Naive thymus-derived CD4-positive, alpha-beta T cell (primary cell): ENCODE measurements around the gene DPM3. TPM values are rescaled to one million over a fixed set of nuclear protein-coding genes. Genes with fewer than 3 reads are reported as not detected.
A peak's percentile ranks its signal among the peaks of the same experiment; 100 is the strongest.
"Not testable (repeated sequence)": the region's sequence is repeated elsewhere in the genome, so short reads cannot be mapped to it uniquely, and the experiment has no call there.

Experiments used
- ATAC-seq: fragments of 150-1000 bp; cut with Tn5 transposase; 2 replicates; pipeline ENCODE4 v1.10.0; 2021; ENCODE audit warnings: mild to moderate bottlenecking, moderate library complexity
- CTCF ChIA-PET: fragments of 350-600 bp; sonication (Branson Sonifier 250); formaldehyde crosslinking; loops from one replicate; lab custom pipeline; 2021; ENCODE audit warnings: antibody characterized with exemption; lab: Charles Lee
- POLR2A ChIA-PET: fragments of 350-600 bp; sonication (Branson Sonifier 250); formaldehyde crosslinking; loops from one replicate; lab custom pipeline; 2021; ENCODE audit warnings: antibody characterized with exemption, inconsistent platforms; lab: Charles Lee
- DNase-seq, 9 donors: peaks; one replicate each; pipeline versions ENCODE4 v3.0.0 to v3.0.0-alpha.2; 2020 to 2022; ENCODE audit warnings: mixed read lengths in 1 of 9
- H3K27ac ChIP-seq: one replicate; pipeline ENCODE4 v1.7.0; 2013; ENCODE audit warnings: mild to moderate bottlenecking, low read depth, low read length, moderate library complexity
- H3K27me3 ChIP-seq, 2 donors: one replicate each; pipeline ENCODE4 v1.7.0; 2013; ENCODE audit warnings: low read length in 2 of 2, mild to moderate bottlenecking in 2 of 2, moderate library complexity in 2 of 2; ENCODE audit not compliant: control insufficient read depth in 2 of 2, insufficient read depth in 2 of 2
- H3K36me3 ChIP-seq, 3 experiments: 1 replicate in 2 of 3; 2 replicates in 1 of 3; pipeline ENCODE4 v1.7.0; 2013; ENCODE audit warnings: low read length in 3 of 3, mild to moderate bottlenecking in 3 of 3, moderate library complexity in 1 of 3; ENCODE audit not compliant: insufficient read depth in 3 of 3, control insufficient read depth in 2 of 3
- H3K4me1 ChIP-seq, 2 donors: one replicate each; pipeline ENCODE4 v1.7.0; 2013; ENCODE audit warnings: low read length in 2 of 2, mild to moderate bottlenecking in 2 of 2, moderate library complexity in 1 of 2; ENCODE audit not compliant: control insufficient read depth in 2 of 2, insufficient read depth in 2 of 2
- H3K4me3 ChIP-seq: 2 replicates; pipeline ENCODE4 v1.7.0; 2013; ENCODE audit warnings: mild to moderate bottlenecking, low read length
- H3K9me3 ChIP-seq, 3 experiments: 1 replicate in 2 of 3; 2 replicates in 1 of 3; pipeline ENCODE4 v1.7.0; 2013; ENCODE audit warnings: low read length in 3 of 3; ENCODE audit not compliant: control insufficient read depth in 2 of 3
- H3K27ac Mint-ChIP-seq, 9 donors: one replicate each; pipeline ENCODE4 v1.8.0; 2020 to 2022; ENCODE audit warnings: mixed read lengths in 9 of 9, mild to moderate bottlenecking in 8 of 9, moderate library complexity in 5 of 9, inconsistent platforms in 2 of 9
- H3K27me3 Mint-ChIP-seq, 5 donors: one replicate each; pipeline ENCODE4 v1.8.0; 2021 to 2022; ENCODE audit warnings: mixed read lengths in 5 of 5, mild to moderate bottlenecking in 1 of 5
- H3K36me3 Mint-ChIP-seq, 5 donors: one replicate each; pipeline ENCODE4 v1.8.0; 2020 to 2022; ENCODE audit warnings: mixed read lengths in 5 of 5, mild to moderate bottlenecking in 3 of 5, inconsistent platforms in 1 of 5
- H3K4me1 Mint-ChIP-seq, 7 donors: one replicate each; pipeline ENCODE4 v1.8.0; 2020 to 2022; ENCODE audit warnings: mixed read lengths in 7 of 7, mild to moderate bottlenecking in 3 of 7, inconsistent platforms in 1 of 7
- H3K4me3 Mint-ChIP-seq, 10 donors: one replicate each; pipeline ENCODE4 v1.8.0; 2020 to 2022; ENCODE audit warnings: mild to moderate bottlenecking in 10 of 10, mixed read lengths in 10 of 10, moderate library complexity in 6 of 10, inconsistent platforms in 2 of 10
- H3K9me3 Mint-ChIP-seq, 11 donors: one replicate each; pipeline ENCODE4 v1.8.0; 2020 to 2022; ENCODE audit warnings: mixed read lengths in 11 of 11, mild to moderate bottlenecking in 4 of 11, inconsistent platforms in 1 of 11, moderate library complexity in 1 of 11
- intact Hi-C, 2 donors: fragments of 100-400 bp; cut with micrococcal nuclease; formaldehyde crosslinking; loops; one replicate each; pipeline ENCODE4 v1.15.1; 2023
- polyA plus RNA-seq, 2 donors: library from polyadenylated mRNA; unstranded; fragments of 300-500 nt; fragmentation: Illumina TruSeq; gene quantifications; one replicate each; pipeline ENCODE4 v1.2.3, GENCODE V29; 2021
- total RNA-seq, 6 experiments: library from RNA in 5 of 6; stranded (reverse) in 5 of 6; gene quantifications; 1 replicate in 5 of 6; 2 replicates in 1 of 6; pipeline ENCODE4 v1.2.3 and lab custom pipeline; 2021 to 2026

The DPM3 gene
- total and polyA plus RNA-seq, 7 experiments from 2014 or later, result 29.1 to 128 (median 46.6) TPM

DNA sequence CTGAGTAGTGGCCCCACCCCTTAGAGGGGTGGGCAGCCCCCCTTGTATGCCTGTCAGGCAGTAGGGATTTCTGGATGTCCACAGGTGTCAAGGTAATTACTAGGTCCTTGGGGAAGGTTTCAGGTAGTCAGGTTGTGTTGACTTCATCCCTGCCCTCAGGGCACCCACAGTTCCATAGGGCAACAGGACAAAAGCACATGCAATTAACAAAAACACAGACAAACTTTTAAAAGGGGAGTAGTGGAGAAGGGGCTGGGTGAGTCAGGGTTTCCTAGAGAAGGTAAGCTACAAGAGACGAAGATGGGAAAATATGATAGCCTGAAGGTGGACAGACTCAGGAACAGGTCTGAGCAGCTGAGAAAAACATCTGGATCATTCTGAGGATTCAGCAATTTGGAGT lies 18.7 kb upstream of the DPM3 start:
- Histone ChIP-seq H3K9me3 (no peaks in the 10 kb centered on the region), H3K27me3 (no peaks in the 10 kb centered on the region), H3K27ac (no peak overlapping the region), H3K4me1 (no peaks in the 10 kb centered on the region), H3K4me3 (no peak overlapping the region), H3K36me3 (no peaks in the 10 kb centered on the region)
- CTCF ChIA-PET, result interaction anchor here (0.8 to 1.3 kb wide), 2 partner anchors 67 to 362 kb away, joined by 3 to 5 read pairs; no protein-coding TSS in a partner anchor
- H3K27ac Mint-ChIP-seq, result no peak overlapping the region
- POLR2A ChIA-PET, result no interaction called here
- no peaks in the 10 kb centered on the region for H3K36me3 Mint-ChIP-seq
- intact Hi-C loops, result no loop called here
- no peak for ATAC-seq
- H3K4me1 Mint-ChIP-seq, result no peaks in the 10 kb centered on the region
- H3K9me3 Mint-ChIP-seq, result no peaks in the 10 kb centered on the region
- peaks cover 0 to 17% (median 0%) of the 10 kb centered on the region in 5 donors for H3K27me3 Mint-ChIP-seq
- no peak overlapping the region for H3K4me3 Mint-ChIP-seq
- no peak for DNase-seq

- peaks cover 0 to 29% (median 0%) of the 10 kb centered on the region in 5 donors for H3K27me3 Mint-ChIP-seq
- intact Hi-C loops, ATAC-seq, DNase-seq, H3K36me3 Mint-ChIP-seq, H3K4me1 Mint-ChIP-seq, H3K27me3 ChIP-seq, H3K36me3 ChIP-seq, H3K9me3 Mint-ChIP-seq, H3K4me3 ChIP-seq, H3K4me1 ChIP-seq, H3K27ac Mint-ChIP-seq, H3K9me3 ChIP-seq, POLR2A ChIA-PET, H3K4me3 Mint-ChIP-seq, H3K27ac ChIP-seq: not testable (repeated sequence)
- CTCF ChIA-PET, result interaction anchor here (1.6 kb wide), 1 partner anchor 65 kb away, joined by 4 read pairs; no protein-coding TSS in a partner anchor
Observed at GRCh38 chr1:155155996-155156643, 15.8 kb upstream of the DPM3 start.

DNA sequence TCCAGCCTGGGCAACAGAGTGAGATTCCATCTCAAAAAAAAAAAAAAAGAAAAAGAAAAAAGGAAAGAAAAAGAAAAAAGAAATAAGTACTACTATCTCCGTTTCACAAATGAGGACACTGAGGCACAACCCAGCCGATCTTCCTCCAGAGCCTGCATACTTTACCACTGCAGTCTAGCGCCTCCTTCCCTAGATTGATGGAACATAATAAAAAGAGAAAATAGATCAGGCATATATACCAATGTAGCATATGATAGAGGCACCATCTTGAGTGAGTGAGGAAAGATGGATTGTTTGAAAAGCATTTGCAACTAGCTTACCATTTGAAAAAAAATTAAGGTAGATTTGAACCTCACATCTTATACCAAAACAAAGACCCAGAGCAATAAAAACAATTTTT lies 5.2 kb upstream of the DPM3 start:
- Histone ChIP-seq H3K9me3 (no peaks in the 10 kb centered on the region), H3K27ac (no peak overlapping the region), H3K4me3 (no peak overlapping the region), H3K27me3 (no peaks in the 10 kb centered on the region), H3K36me3 (no peaks in the 10 kb centered on the region), H3K4me1 (peaks cover 0 to 2% of the 10 kb centered on the region in 2 donors)
- Mint-ChIP-seq H3K27ac (no peak overlapping the region), H3K9me3 (peaks cover 0 to 1% (median 0%) of the 10 kb centered on the region in 11 donors), H3K27me3 (peaks cover 0 to 30% (median 13%) of the 10 kb centered on the region in 5 donors), H3K4me3 (no peak overlapping the region), H3K36me3 (no peaks in the 10 kb centered on the region), H3K4me1 (peaks cover 2 to 7% (median 3%) of the 10 kb centered on the region in 7 donors)
- intact Hi-C loops, result no loop called here
- ChIA-PET CTCF (interaction anchor here (1.0 kb wide), 1 partner anchor 25 kb away, joined by 3 read pairs; no protein-coding TSS in a partner anchor), POLR2A (no interaction called here)
- ATAC-seq (no peak), DNase-seq (no peak)

- Histone ChIP-seq H3K27me3 (no peaks in the 10 kb centered on the region), H3K36me3 (peaks cover 0 to 5% (median 0%) of the 10 kb centered on the region in 3 experiments), H3K4me3 (no peak overlapping the region), H3K27ac (no peak overlapping the region), H3K4me1 (peaks cover 4 to 8% of the 10 kb centered on the region in 2 donors), H3K9me3 (no peaks in the 10 kb centered on the region)
- no peak for DNase-seq
- Mint-ChIP-seq H3K4me3 (peak overlapping the region in 3 of 10 donors; percentile 15 to 66 (median 21)), H3K4me1 (peaks cover 13 to 35% (median 29%) of the 10 kb centered on the region in 7 donors), H3K27me3 (peaks cover 0 to 11% (median 5%) of the 10 kb centered on the region in 5 donors), H3K9me3 (no peaks in the 10 kb centered on the region), H3K27ac (no peak overlapping the region), H3K36me3 (peaks cover 0 to 16% (median 0%) of the 10 kb centered on the region in 5 donors)
- ChIA-PET CTCF (interaction anchor here (1.0 kb wide), 1 partner anchor 30 kb away, joined by 3 read pairs; no protein-coding TSS in a partner anchor), POLR2A (interaction anchor here (1.0 to 1.4 kb wide), 2 partner anchors 31 to 135 kb away, joined by 3 read pairs; partner anchors contain the start of gene KRTCAP2)
- ATAC-seq, result no peak
- intact Hi-C loops, result no loop called here
Observed at GRCh38 chr1:155141749-155142148, 1.4 kb upstream of the DPM3 start.

DNA sequence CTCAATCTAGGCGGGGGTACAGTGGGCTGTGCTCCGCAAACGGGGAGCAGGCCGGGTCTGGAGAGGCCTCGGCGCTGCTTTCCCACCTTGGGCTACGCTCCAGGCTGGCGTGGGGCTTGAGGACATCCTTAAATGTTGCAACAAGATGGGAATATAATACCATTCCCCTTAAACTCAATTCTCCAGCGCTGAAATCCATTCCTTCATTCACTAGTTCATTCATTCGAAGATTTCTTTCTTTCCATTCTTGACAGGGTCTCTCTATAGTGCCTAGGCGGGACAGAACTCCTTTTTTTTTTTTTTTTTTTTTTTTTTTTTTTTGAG lies 261 bp upstream of the DPM3 start:
- Histone ChIP-seq H3K4me3 (peak overlapping the region; percentile 81), H3K27ac (peak overlapping the region; percentile 86), H3K9me3 (no peaks in the 10 kb centered on the region), H3K27me3 (no peaks in the 10 kb centered on the region), H3K36me3 (peaks cover 0 to 9% (median 0%) of the 10 kb centered on the region in 3 experiments), H3K4me1 (peaks cover 4 to 10% of the 10 kb centered on the region in 2 donors)
- DNase-seq (no peak), ATAC-seq (no peak)
- Mint-ChIP-seq H3K4me3 (peak overlapping the region; percentile 88 to 100 (median 97)), H3K36me3 (peaks cover 0 to 17% (median 0%) of the 10 kb centered on the region in 5 donors), H3K27me3 (peaks cover 0 to 5% (median 4%) of the 10 kb centered on the region in 5 donors), H3K9me3 (no peaks in the 10 kb centered on the region), H3K27ac (peak overlapping the region; percentile 85 to 96 (median 93)), H3K4me1 (peaks cover 18 to 40% (median 33%) of the 10 kb centered on the region in 7 donors)
- intact Hi-C loops, result loop anchor here (1.0 kb wide), 4 partner anchors 12 to 87 kb away; partner anchors contain the start of genes KRTCAP2 (in 2 of the 2) and TRIM46 (in 2 of the 2)
- ChIA-PET POLR2A (interaction anchor here (0.6 kb wide), 1 partner anchor 64 kb away, joined by 4 read pairs; no protein-coding TSS in a partner anchor), CTCF (interaction anchor here (0.6 kb wide), 1 partner anchor 12 kb away, joined by 3 read pairs; no protein-coding TSS in a partner anchor)

DNA sequence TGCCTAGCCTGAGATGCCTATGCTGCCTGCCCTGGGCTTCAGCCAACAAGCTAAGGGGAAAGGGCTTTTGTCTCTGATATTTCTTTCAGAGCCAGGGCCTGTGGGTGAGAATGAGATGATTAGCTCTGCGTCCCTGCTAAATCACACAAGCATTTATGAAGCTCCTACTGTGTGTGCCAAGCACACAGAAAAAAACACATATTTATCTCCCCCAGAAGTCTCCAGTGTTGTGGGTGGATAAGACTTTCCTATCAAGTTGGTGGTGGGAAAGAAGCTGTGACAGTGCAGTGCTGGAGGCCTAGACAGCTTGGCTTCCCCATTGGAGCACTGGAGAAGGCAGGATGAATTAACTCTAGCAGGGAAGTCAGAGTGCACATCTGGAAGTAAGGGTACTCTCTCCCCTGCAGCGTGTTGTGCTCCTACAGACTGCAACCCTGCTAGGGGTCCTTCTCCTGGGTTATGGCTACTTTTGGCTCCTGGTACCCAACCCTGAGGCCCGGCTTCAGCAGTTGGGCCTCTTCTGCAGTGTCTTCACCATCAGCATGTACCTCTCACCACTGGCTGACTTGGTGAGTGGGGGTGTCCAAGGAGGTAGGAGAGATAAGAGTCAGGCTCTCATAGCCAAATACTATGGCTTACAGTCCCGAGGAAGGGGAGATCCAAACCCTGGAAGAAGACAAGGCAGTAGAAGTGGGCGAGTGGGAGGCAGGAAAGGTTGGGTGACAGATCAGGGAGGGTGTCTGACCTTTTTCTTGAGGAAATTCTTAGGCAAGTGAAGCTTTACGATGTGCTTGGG lies 3.0 kb downstream of the DPM3 start:
- peaks cover 35 to 53% (median 44%) of the 10 kb centered on the region in 7 donors for H3K4me1 Mint-ChIP-seq
- ATAC-seq, result no peak

More for the DNA sequence above, 3.0 kb downstream of the DPM3 start:
- no peaks in the 10 kb centered on the region for H3K9me3 Mint-ChIP-seq
- no peaks in the 10 kb centered on the region for H3K27me3 ChIP-seq
- DNase-seq, result no peak
- peaks cover 10 to 15% of the 10 kb centered on the region in 2 donors for H3K4me1 ChIP-seq
- peak overlapping the region; percentile 91 to 100 (median 98) for H3K4me3 Mint-ChIP-seq
- H3K4me3 ChIP-seq, result peak overlapping the region; percentile 19
- intact Hi-C loops, result loop anchor here (5.0 kb wide), 4 partner anchors 55 to 530 kb away; partner anchors contain the start of genes ADAR (in 1 of the 2) and RUSC1 (in 1 of the 2)
- peaks cover 0 to 17% (median 2%) of the 10 kb centered on the region in 5 donors for H3K36me3 Mint-ChIP-seq
- ChIA-PET CTCF (interaction anchor here (0.5 to 2.4 kb wide), 4 partner anchors 35 to 160 kb away, joined by 3 to 7 read pairs (median 5); partner anchors contain the start of gene KRTCAP2), POLR2A (interaction anchor here (0.6 to 1.3 kb wide), 4 partner anchors 9 to 797 kb away, joined by 3 to 4 read pairs (median 4); partner anchors contain the start of genes EFNA1 and KRTCAP2)
- H3K27ac Mint-ChIP-seq, result peak overlapping the region; percentile 95 to 100 (median 98)
- H3K9me3 ChIP-seq, result no peaks in the 10 kb centered on the region
- H3K36me3 ChIP-seq, result peaks cover 0 to 19% (median 0%) of the 10 kb centered on the region in 3 experiments
- peak overlapping the region; percentile 99 for H3K27ac ChIP-seq
- no peaks in the 10 kb centered on the region for H3K27me3 Mint-ChIP-seq
